ENCODE results near the gene SH3PXD2A. TPM values are rescaled to one million over a fixed set of nuclear protein-coding genes. Genes with fewer than 3 reads are reported as not detected.

The SH3PXD2A gene
- total RNA-seq, 3 donors from 2014 or later, result 14.3 to 30.5 (median 14.7) TPM

GRCh38 chr10:103554488-103555324 is 300.7 kb downstream of the SH3PXD2A start:
- H3K4me1 ChIP-seq, result peaks cover 0 to 6% of the 10 kb centered on the region in 2 donors
- H3K9me3 ChIP-seq, result no peaks in the 10 kb centered on the region
- peak in 1 of 2 donors; percentile 60 for DNase-seq (ENCODE audit: low spot score in 2 of 2)
- no peaks in the 10 kb centered on the region for H3K27me3 ChIP-seq
- H3K4me3 ChIP-seq, result peak overlapping the region; percentile 32 to 76 (median 54)
- H3K36me3 ChIP-seq, result no peaks in the 10 kb centered on the region
- no peak overlapping the region for H3K27ac ChIP-seq
- TF ChIP-seq POLR2A (IDR thresholded peaks at IDR 0.05) (no peak), POLR2AphosphoS5 (IDR thresholded peaks at IDR 0.05) (no peak), CTCF (IDR thresholded peaks at IDR 0.05) (no peak)
- intact Hi-C loops (cut with DNase I; ENCODE audit: low total_unique reads), result no loop called here

GRCh38 chr10:103553743-103554487 is 301.5 kb downstream of the SH3PXD2A start:
- peaks cover 0 to 6% of the 10 kb centered on the region in 2 donors for H3K4me1 ChIP-seq
- no peak overlapping the region for H3K4me3 ChIP-seq

GRCh38 chr10:103552856-103553742 is 302.3 kb downstream of the SH3PXD2A start:
- Histone ChIP-seq H3K36me3 (no peaks in the 10 kb centered on the region), H3K4me1 (peaks cover 0 to 6% of the 10 kb centered on the region in 2 donors), H3K27me3 (no peaks in the 10 kb centered on the region), H3K9me3 (no peaks in the 10 kb centered on the region), H3K27ac (no peak overlapping the region), H3K4me3 (no peak overlapping the region)
- no peak for DNase-seq (ENCODE audit: low spot score in 2 of 2)
- TF ChIP-seq POLR2AphosphoS5 (IDR thresholded peaks at IDR 0.05) (no peak), CTCF (IDR thresholded peaks at IDR 0.05) (no peak), POLR2A (IDR thresholded peaks at IDR 0.05) (no peak)
- intact Hi-C loops (cut with DNase I; ENCODE audit: low total_unique reads), result no loop called here

More at GRCh38 chr10:103553743-103554487, 301.5 kb downstream of the SH3PXD2A start:
- Histone ChIP-seq H3K27me3 (no peaks in the 10 kb centered on the region), H3K27ac (no peak overlapping the region), H3K9me3 (no peaks in the 10 kb centered on the region), H3K36me3 (no peaks in the 10 kb centered on the region)
- DNase-seq (ENCODE audit: low spot score in 2 of 2), result no peak
- intact Hi-C loops (cut with DNase I; ENCODE audit: low total_unique reads), result no loop called here
- TF ChIP-seq POLR2A (IDR thresholded peaks at IDR 0.05) (no peak), POLR2AphosphoS5 (IDR thresholded peaks at IDR 0.05) (no peak), CTCF (IDR thresholded peaks at IDR 0.05) (no peak)

GRCh38 chr10:103551619-103552602 is 303.5 kb downstream of the SH3PXD2A start:
- no peaks in the 10 kb centered on the region for H3K27me3 ChIP-seq
- H3K4me1 ChIP-seq, result peaks cover 0 to 6% of the 10 kb centered on the region in 2 donors
- no peak overlapping the region for H3K27ac ChIP-seq
- no peak for DNase-seq (ENCODE audit: low spot score in 2 of 2)
- H3K4me3 ChIP-seq, result no peak overlapping the region
- TF ChIP-seq CTCF (IDR thresholded peaks at IDR 0.05), result no peak
- no peak for TF ChIP-seq POLR2A (IDR thresholded peaks at IDR 0.05)
- no peak for TF ChIP-seq POLR2AphosphoS5 (IDR thresholded peaks at IDR 0.05)
- no peaks in the 10 kb centered on the region for H3K36me3 ChIP-seq
- intact Hi-C loops (cut with DNase I; ENCODE audit: low total_unique reads), result no loop called here
- no peaks in the 10 kb centered on the region for H3K9me3 ChIP-seq
